Astrocyte (in vitro differentiated cells and primary cell): ENCODE measurements around the gene DUSP2. TPM values are rescaled to one million over a fixed set of nuclear protein-coding genes. Genes with fewer than 3 reads are reported as not detected.

ENCODE experiments used
- DNase-seq: peaks from one replicate; pipeline ENCODE4 v3.0.0-alpha.2; 2010; ENCODE audit warnings: low read depth
- FAIRE-seq: peaks from 2 replicates; lab custom pipeline; 2011; peaks lifted over from hg19 to GRCh38; lab: Jason Lieb, UNC
- H2AFZ ChIP-seq: 2 replicates; pipeline ENCODE4 v1.6.0; 2012; ENCODE audit warnings: low read depth, low read length, inconsistent platforms
- H3K27ac ChIP-seq: 2 replicates; pipeline ENCODE4 v1.5.1; 2011; ENCODE audit warnings: low read depth, low read length, inconsistent platforms
- H3K27me3 ChIP-seq: 2 replicates; pipeline ENCODE4 v1.6.0; 2011; ENCODE audit warnings: low read length, inconsistent platforms; ENCODE audit not compliant: insufficient read depth
- H3K36me3 ChIP-seq: 2 replicates; pipeline ENCODE4 v1.5.1; 2011; ENCODE audit warnings: low read length, inconsistent platforms; ENCODE audit not compliant: insufficient read depth
- H3K4me1 ChIP-seq: 2 replicates; pipeline ENCODE4 v1.5.1; 2011; ENCODE audit warnings: low read length, inconsistent platforms; ENCODE audit not compliant: insufficient read depth
- H3K4me2 ChIP-seq: 2 replicates; pipeline ENCODE4 v1.6.0; 2012; ENCODE audit warnings: low read length, inconsistent platforms
- H3K4me3 ChIP-seq: 2 replicates; pipeline ENCODE4 v1.5.1; 2011; ENCODE audit warnings: low read depth, mild to moderate bottlenecking, low read length, inconsistent platforms; ENCODE audit not compliant: insufficient read depth
- H3K79me2 ChIP-seq: 2 replicates; pipeline ENCODE4 v1.6.0; 2012; ENCODE audit warnings: mild to moderate bottlenecking, low read length, inconsistent platforms; ENCODE audit not compliant: insufficient read depth
- H3K9ac ChIP-seq: 2 replicates; pipeline ENCODE4 v1.6.0; 2012; ENCODE audit warnings: mild to moderate bottlenecking, low read length, inconsistent platforms
- H3K9me3 ChIP-seq: 2 replicates; pipeline ENCODE4 v1.5.1; 2012; ENCODE audit warnings: low read depth, mild to moderate bottlenecking, low read length, inconsistent platforms; ENCODE audit not compliant: insufficient read depth
- H4K20me1 ChIP-seq: 2 replicates; pipeline ENCODE4 v1.6.0; 2012; ENCODE audit warnings: low read length, inconsistent platforms; ENCODE audit not compliant: insufficient read depth
- H3K27ac Mint-ChIP-seq: one replicate; pipeline ENCODE4 v1.8.0; 2021; ENCODE audit warnings: mild to moderate bottlenecking, mixed read lengths; ENCODE audit not compliant: unreplicated experiment
- H3K27me3 Mint-ChIP-seq: one replicate; pipeline ENCODE4 v1.8.0; 2021; ENCODE audit warnings: low read depth, mixed read lengths; ENCODE audit not compliant: unreplicated experiment
- H3K36me3 Mint-ChIP-seq: one replicate; pipeline ENCODE4 v1.8.0; 2021; ENCODE audit warnings: low read depth, mixed read lengths; ENCODE audit not compliant: unreplicated experiment
- H3K4me1 Mint-ChIP-seq: one replicate; pipeline ENCODE4 v1.8.0; 2021; ENCODE audit warnings: low read depth, mixed read lengths; ENCODE audit not compliant: unreplicated experiment
- H3K4me3 Mint-ChIP-seq: one replicate; pipeline ENCODE4 v1.8.0; 2021; ENCODE audit warnings: mild to moderate bottlenecking, moderate library complexity, mixed read lengths; ENCODE audit not compliant: unreplicated experiment
- H3K9me3 Mint-ChIP-seq: one replicate; pipeline ENCODE4 v1.8.0; 2021; ENCODE audit warnings: mild to moderate bottlenecking, mixed read lengths; ENCODE audit not compliant: unreplicated experiment
- CTCF ChIP-seq: IDR thresholded peaks from 2 replicates; pipeline ENCODE4 v1.5.1; 2011; ENCODE audit warnings: low read depth, mild to moderate bottlenecking, inconsistent platforms, low read length, moderate library complexity; ENCODE audit not compliant: insufficient read depth
- EZH2 ChIP-seq: IDR thresholded peaks from 2 replicates; pipeline ENCODE4 v1.6.1; 2012; ENCODE audit warnings: mild to moderate bottlenecking, low read length, inconsistent platforms; ENCODE audit not compliant: insufficient read depth
- total RNA-seq: library from RNA; stranded (reverse); gene quantifications from 2 replicates; pipeline ENCODE4 v1.2.1, GENCODE V29; 2021

DUSP2 gene
- total RNA-seq, 1 donor from 2014 or later = 0.95 TPM

DNA sequence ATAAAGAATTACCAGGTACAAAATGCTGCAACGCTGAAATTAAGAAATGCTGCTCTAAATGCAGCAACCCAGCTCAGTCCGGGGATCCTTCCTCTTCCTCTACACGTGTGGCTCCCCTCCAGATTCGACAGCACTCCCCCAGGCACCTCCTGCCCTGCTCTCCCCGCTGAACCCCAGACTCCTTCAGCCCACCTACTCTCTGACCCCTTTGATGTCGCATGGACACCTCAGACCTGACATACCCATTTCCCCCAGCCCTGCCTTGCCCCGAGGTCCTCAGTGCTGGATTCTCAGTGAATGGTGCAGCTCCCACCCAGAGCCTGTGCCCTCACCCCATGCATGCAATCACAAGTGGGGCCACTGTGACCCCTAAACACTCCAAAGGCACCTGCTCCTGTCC lies 24.2 kb downstream of the DUSP2 start:
- peaks cover 4% of the 10 kb centered on the region for H3K36me3 Mint-ChIP-seq
- Histone ChIP-seq H3K79me2 (no peaks in the 10 kb centered on the region), H3K27me3 (peaks cover 38% of the 10 kb centered on the region), H4K20me1 (no peaks in the 10 kb centered on the region), H3K4me3 (no peak overlapping the region), H3K27ac (no peak overlapping the region), H3K9me3 (no peaks in the 10 kb centered on the region), H3K9ac (no peak overlapping the region), H3K36me3 (no peaks in the 10 kb centered on the region), H3K4me2 (no peak overlapping the region), H3K4me1 (peaks cover 2% of the 10 kb centered on the region), H2AFZ (no peak overlapping the region)
- H3K4me3 Mint-ChIP-seq = peak overlapping the region; percentile 28
- H3K27ac Mint-ChIP-seq = no peak overlapping the region
- peaks cover 8% of the 10 kb centered on the region for H3K9me3 Mint-ChIP-seq
- DNase-seq (no peak), FAIRE-seq (no peak)
- peaks cover 76% of the 10 kb centered on the region for H3K27me3 Mint-ChIP-seq
- TF ChIP-seq EZH2 (no peak), CTCF (no peak)
- H3K4me1 Mint-ChIP-seq = no peaks in the 10 kb centered on the region

GRCh38 chr2:96120091-96120720 lies 25.0 kb downstream of the DUSP2 start:
- no peaks in the 10 kb centered on the region for H3K79me2 ChIP-seq
- H3K9ac ChIP-seq = no peak overlapping the region
- Mint-ChIP-seq H3K36me3 (peaks cover 4% of the 10 kb centered on the region), H3K27ac (no peak overlapping the region), H3K4me1 (no peaks in the 10 kb centered on the region), H3K9me3 (peaks cover 9% of the 10 kb centered on the region), H3K27me3 (peaks cover 75% of the 10 kb centered on the region), H3K4me3 (no peak overlapping the region)
- no peak for FAIRE-seq
- H3K4me1 ChIP-seq = peaks cover 2% of the 10 kb centered on the region
- H3K4me2 ChIP-seq = no peak overlapping the region
- H3K27ac ChIP-seq = no peak overlapping the region
- no peak overlapping the region for H3K4me3 ChIP-seq
- no peaks in the 10 kb centered on the region for H4K20me1 ChIP-seq
- H3K36me3 ChIP-seq = no peaks in the 10 kb centered on the region
- H2AFZ ChIP-seq = no peak overlapping the region
- peaks cover 42% of the 10 kb centered on the region for H3K27me3 ChIP-seq
- TF ChIP-seq CTCF (no peak), EZH2 (no peak)
- no peaks in the 10 kb centered on the region for H3K9me3 ChIP-seq
- DNase-seq = no peak

- TF ChIP-seq EZH2 (no peak), CTCF (no peak)
- H3K27me3 Mint-ChIP-seq = peaks cover 73% of the 10 kb centered on the region
Observed at GRCh38 chr2:96119389-96119751, 25.9 kb downstream of the DUSP2 start.

More at GRCh38 chr2:96119389-96119751, 25.9 kb downstream of the DUSP2 start:
- H3K4me3 Mint-ChIP-seq = no peak overlapping the region
- H3K9me3 Mint-ChIP-seq = peaks cover 10% of the 10 kb centered on the region
- Histone ChIP-seq H3K4me1 (peaks cover 2% of the 10 kb centered on the region), H3K79me2 (no peaks in the 10 kb centered on the region), H4K20me1 (no peaks in the 10 kb centered on the region), H3K4me2 (no peak overlapping the region), H3K4me3 (no peak overlapping the region), H3K27ac (no peak overlapping the region), H2AFZ (no peak overlapping the region), H3K9ac (no peak overlapping the region), H3K36me3 (no peaks in the 10 kb centered on the region), H3K27me3 (peaks cover 49% of the 10 kb centered on the region), H3K9me3 (no peaks in the 10 kb centered on the region)
- no peaks in the 10 kb centered on the region for H3K4me1 Mint-ChIP-seq
- H3K27ac Mint-ChIP-seq = no peak overlapping the region
- DNase-seq = no peak
- peaks cover 3% of the 10 kb centered on the region for H3K36me3 Mint-ChIP-seq
- no peak for FAIRE-seq
